Fibroblast of mammary gland (primary cell): ENCODE data around the gene ODR4.

Experiments used
- DNase-seq: peaks from one replicate; pipeline ENCODE4 v3.0.0-alpha.2; 2010; ENCODE audit warnings: low read depth
- H3K4me3 ChIP-seq: 2 replicates; pipeline ENCODE4 v1.5.1; 2011; ENCODE audit warnings: low read depth, mild to moderate bottlenecking, low read length, moderate library complexity; ENCODE audit not compliant: control insufficient read depth
- CTCF ChIP-seq: conservative IDR thresholded peaks from 2 replicates; pipeline ENCODE4 v1.5.1; 2011; ENCODE audit warnings: low read depth, low read length, inconsistent platforms; ENCODE audit not compliant: control insufficient read depth, insufficient read depth

The ODR4 gene

GRCh38 chr1:186424539-186424938, 48.9 kb downstream of the ODR4 start:
- TF ChIP-seq CTCF = no peak
- no peak overlapping the region for H3K4me3 ChIP-seq
- no peak for DNase-seq

- TF ChIP-seq CTCF = no peak
- no peak overlapping the region for H3K4me3 ChIP-seq
Observed at GRCh38 chr1:186426118-186426517, 50.5 kb downstream of the ODR4 start.

GRCh38 chr1:186429017-186429416, 53.4 kb downstream of the ODR4 start:
- TF ChIP-seq CTCF = no peak
- no peak overlapping the region for H3K4me3 ChIP-seq
- no peak for DNase-seq

More at GRCh38 chr1:186426118-186426517, 50.5 kb downstream of the ODR4 start:
- no peak for DNase-seq

DNA sequence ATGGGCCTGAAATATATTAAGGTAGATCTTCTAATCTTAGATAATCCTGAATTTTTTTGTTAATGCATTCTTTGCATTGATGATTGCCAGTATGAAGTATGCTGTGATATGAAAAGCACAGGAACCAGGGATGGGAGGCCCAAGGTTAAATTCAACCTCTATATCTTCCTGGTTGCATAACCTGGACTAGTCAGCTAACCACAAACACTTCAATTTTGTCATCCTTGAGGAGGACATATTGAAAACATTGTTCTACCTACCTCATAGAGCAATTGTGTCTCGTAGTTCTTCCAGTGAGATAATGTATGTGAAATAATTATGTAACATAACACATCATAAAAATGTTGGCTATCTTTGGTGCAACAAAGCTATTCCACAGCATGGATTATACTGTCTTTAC, 59.7 kb downstream of the ODR4 start:
- no peak for TF ChIP-seq CTCF
- no peak overlapping the region for H3K4me3 ChIP-seq
- peak; percentile 26 for DNase-seq

- no peak overlapping the region for H3K4me3 ChIP-seq
- DNase-seq = no peak
- TF ChIP-seq CTCF = no peak
Observed at GRCh38 chr1:186438567-186438966, 62.9 kb downstream of the ODR4 start.

DNA sequence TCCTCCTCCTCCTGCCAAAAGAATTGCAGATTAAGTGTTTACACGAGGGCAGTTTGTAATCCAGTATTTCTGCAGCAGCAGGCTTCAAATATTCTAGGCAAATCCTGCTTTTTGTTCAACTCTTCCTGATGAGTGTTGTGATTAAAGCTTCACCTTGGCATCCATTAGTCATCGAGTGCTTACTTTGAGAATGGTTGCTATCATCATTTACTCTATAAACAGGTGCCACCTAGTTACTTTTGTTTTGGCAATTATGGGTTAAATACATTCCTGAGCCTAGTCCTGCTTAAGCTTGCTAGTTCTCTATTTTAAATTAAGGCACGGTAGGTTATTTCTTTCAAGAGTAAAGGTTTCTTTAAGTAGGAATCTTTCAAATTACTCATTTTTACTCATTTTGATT, 64.9 kb downstream of the ODR4 start:
- no peak for DNase-seq
- TF ChIP-seq CTCF = no peak
- no peak overlapping the region for H3K4me3 ChIP-seq

DNA sequence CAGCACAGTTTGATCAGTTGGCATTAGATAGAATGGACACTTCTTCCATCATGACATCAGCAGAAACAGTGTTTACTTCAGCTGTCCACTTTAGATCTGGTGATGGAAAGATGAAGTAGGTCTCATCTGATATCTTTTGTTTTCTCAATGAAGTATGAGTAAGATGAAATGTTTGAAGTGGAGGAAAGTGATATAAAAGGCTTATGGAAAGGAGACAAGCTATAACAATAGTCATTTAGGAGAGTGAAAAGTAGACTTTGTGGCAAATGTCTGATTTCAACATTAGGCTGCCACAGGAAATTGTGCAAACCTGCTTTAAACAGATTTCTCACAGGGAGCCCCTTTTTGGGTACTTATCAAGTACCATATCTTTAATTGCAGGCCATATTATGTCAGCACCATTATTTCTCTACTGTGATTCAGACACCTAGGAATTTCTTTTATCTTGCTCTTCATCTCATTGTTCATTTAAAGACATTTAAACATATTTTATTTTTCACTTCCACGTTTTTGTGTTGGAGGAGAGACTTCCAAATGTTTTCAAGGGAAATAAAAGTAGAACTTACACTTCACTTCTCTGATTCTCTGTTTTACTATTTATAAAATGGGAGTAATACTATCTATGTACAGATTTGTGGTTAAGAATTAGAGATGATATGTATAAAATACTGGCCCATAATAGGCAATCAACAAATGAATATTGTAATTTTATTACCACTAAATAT, 67.2 kb downstream of the ODR4 start:
- TF ChIP-seq CTCF = no peak
- H3K4me3 ChIP-seq = no peak overlapping the region
- DNase-seq = peak; percentile 6
